ENCODE measurements around the gene PMPCA. TPM values are rescaled to one million over a fixed set of nuclear protein-coding genes. Genes with fewer than 3 reads are reported as not detected.

The PMPCA gene
- total and polyA plus RNA-seq, 2 donors (not counting 3 experiments of a cell fraction or from before 2014, with no cell fraction given): 69.0 to 75.3 TPM

DNA sequence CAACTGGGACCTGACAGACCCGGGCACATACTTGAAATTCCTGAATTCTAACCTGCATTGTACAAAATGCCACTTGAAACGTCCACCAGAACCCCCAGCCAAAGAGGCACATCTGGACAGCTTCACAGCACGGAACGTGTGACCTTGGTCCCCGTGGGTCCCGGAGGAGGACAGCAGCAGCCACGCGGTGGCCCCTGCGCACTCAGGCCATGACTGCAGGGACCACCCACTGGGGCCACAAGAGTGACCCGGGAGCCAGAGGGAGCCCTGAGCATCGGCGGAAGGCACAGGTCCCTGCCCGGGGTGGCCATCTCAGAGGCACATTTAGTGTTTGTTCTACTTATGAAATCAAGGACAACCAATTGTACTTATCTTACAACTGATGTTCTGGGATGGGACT is 8.4 kb upstream of the PMPCA start:
- no peak for FAIRE-seq
- POLR2A ChIA-PET: interaction anchor here (0.8 kb wide), 1 partner anchor 48 kb away, joined by 3 read pairs; no protein-coding TSS in a partner anchor
- dilution Hi-C loops (cut with MboI; ENCODE audit: extremely low pct_ligation_motif_present, low sequenced_read_pairs): no loop called here

More for the DNA sequence above, 8.4 kb upstream of the PMPCA start:
- TF ChIP-seq, protein P1, sequence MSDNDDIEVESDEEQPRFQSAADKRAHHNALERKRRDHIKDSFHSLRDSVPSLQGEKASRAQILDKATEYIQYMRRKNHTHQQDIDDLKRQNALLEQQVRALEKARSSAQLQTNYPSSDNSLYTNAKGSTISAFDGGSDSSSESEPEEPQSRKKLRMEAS (IDR thresholded peaks at IDR 0.05; ENCODE audit: insufficient read depth, insufficient read length): no peak
- TF ChIP-seq POLR2AphosphoS5 (IDR thresholded peaks at IDR 0.05; ENCODE audit: insufficient read depth, low read depth, low read length) (no peak), GATA2 (IDR thresholded peaks at IDR 0.05; ENCODE audit: insufficient read depth, insufficient read length, low read depth, low read length) (no peak), EZH2 (IDR thresholded peaks at IDR 0.05; ENCODE audit: borderline replicate concordance, low read depth, low read length, severe bottlenecking) (no peak), JUN (IDR thresholded peaks at IDR 0.05; ENCODE audit: borderline replicate concordance, insufficient read depth, insufficient read length, low read depth) (no peak), MYC (IDR thresholded peaks at IDR 0.05; ENCODE audit: low read depth, low read length) (no peak), FOS (IDR thresholded peaks at IDR 0.05; ENCODE audit: borderline replicate concordance, insufficient read depth, low read length) (no peak), POLR2A (IDR thresholded peaks at IDR 0.05; ENCODE audit: low read depth, low read length) (no peak)
- TF ChIP-seq, protein P2, sequence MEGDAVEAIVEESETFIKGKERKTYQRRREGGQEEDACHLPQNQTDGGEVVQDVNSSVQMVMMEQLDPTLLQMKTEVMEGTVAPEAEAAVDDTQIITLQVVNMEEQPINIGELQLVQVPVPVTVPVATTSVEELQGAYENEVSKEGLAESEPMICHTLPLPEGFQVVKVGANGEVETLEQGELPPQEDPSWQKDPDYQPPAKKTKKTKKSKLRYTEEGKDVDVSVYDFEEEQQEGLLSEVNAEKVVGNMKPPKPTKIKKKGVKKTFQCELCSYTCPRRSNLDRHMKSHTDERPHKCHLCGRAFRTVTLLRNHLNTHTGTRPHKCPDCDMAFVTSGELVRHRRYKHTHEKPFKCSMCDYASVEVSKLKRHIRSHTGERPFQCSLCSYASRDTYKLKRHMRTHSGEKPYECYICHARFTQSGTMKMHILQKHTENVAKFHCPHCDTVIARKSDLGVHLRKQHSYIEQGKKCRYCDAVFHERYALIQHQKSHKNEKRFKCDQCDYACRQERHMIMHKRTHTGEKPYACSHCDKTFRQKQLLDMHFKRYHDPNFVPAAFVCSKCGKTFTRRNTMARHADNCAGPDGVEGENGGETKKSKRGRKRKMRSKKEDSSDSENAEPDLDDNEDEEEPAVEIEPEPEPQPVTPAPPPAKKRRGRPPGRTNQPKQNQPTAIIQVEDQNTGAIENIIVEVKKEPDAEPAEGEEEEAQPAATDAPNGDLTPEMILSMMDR (IDR thresholded peaks at IDR 0.05; ENCODE audit: extremely low read depth in 1 of 2, insufficient read depth in 1 of 2, low read depth in 1 of 2, low read length in 2 of 2): no peak
- Histone ChIP-seq H3K36me3 (ENCODE audit: control insufficient read depth in 2 of 2, extremely low read depth in 1 of 2, insufficient read depth in 2 of 2, low read length in 2 of 2) (peaks cover 0 to 27% of the 10 kb centered on the region in 2 experiments), H3K9me1 (replicated peaks; ENCODE audit: control insufficient read depth, extremely low read depth, insufficient read depth, low read length) (no peaks in the 10 kb centered on the region), H3K4me1 (ENCODE audit: control insufficient read depth, extremely low read depth, insufficient read depth, low read length) (peaks cover 10% of the 10 kb centered on the region), H3K4me3 (replicated peaks in 1 of 3; ENCODE audit: insufficient read depth in 1 of 3, low read depth in 1 of 3, low read length in 3 of 3) (no peak overlapping the region), H3K27me3 (ENCODE audit: control insufficient read depth in 2 of 2, insufficient read depth in 2 of 2, low read length in 2 of 2) (no peaks in the 10 kb centered on the region), H3K79me2 (ENCODE audit: control insufficient read depth, insufficient read depth, low read length) (peaks cover 22% of the 10 kb centered on the region), H4K20me1 (replicated peaks; ENCODE audit: control insufficient read depth, extremely low read depth, insufficient read depth, low read length) (no peaks in the 10 kb centered on the region), H2AFZ (ENCODE audit: low read depth, low read length) (no peak overlapping the region), H3K27ac (ENCODE audit: insufficient read depth, low read depth, low read length) (no peak overlapping the region), H3K9ac (replicated peaks; ENCODE audit: extremely low read depth, insufficient read depth, low read length) (no peak overlapping the region), H3K9me3 (replicated peaks; ENCODE audit: control insufficient read depth, insufficient read depth, low read length) (no peaks in the 10 kb centered on the region), H3K4me2 (ENCODE audit: insufficient read depth, low read length) (no peak overlapping the region)
- CTCF ChIA-PET: interaction anchor here (1.9 to 2.9 kb wide), 3 partner anchors 8 to 230 kb away, joined by 6 to 22 read pairs (median 12); partner anchors contain the start of genes ENTR1 and PMPCA
- no peak for DNase-seq (ENCODE audit: low read depth, low spot score)
- no TSS peak for BruUV-seq (replicated peaks)
- intact Hi-C loops (cut with micrococcal nuclease): no loop called here

Data from endothelial cell of umbilical vein (primary cell).